ENCODE results near the gene STXBP6.

GRCh38 chr14:25037032-25037431 lies 12.9 kb downstream of the STXBP6 start:
- TF ChIP-seq CTCF (IDR thresholded peaks at IDR 0.05): no peak
- no peak for TF ChIP-seq POLR2A (IDR thresholded peaks at IDR 0.05)
